ENCODE measurements around the gene MRAS.

DNA sequence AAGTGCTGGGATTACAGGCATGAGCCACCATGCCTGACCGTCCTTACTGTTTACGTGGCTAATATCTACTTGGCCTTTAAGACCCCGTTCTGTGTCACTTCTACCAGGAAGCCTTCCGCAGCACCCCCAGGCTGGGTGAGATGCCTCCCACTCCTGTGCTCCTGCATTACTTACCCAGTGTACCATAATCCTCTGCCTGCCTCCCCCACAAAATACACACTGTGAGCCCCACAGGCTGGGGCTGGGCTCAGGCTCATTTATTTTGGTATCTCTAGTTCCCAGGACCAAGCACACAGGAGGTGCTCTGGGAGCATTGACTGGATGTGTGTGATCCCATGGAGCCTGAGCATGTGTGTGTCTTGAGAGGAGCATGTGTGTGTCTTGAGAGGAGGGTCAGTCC is 14.9 kb downstream of the MRAS start:
- TF ChIP-seq, protein P1, sequence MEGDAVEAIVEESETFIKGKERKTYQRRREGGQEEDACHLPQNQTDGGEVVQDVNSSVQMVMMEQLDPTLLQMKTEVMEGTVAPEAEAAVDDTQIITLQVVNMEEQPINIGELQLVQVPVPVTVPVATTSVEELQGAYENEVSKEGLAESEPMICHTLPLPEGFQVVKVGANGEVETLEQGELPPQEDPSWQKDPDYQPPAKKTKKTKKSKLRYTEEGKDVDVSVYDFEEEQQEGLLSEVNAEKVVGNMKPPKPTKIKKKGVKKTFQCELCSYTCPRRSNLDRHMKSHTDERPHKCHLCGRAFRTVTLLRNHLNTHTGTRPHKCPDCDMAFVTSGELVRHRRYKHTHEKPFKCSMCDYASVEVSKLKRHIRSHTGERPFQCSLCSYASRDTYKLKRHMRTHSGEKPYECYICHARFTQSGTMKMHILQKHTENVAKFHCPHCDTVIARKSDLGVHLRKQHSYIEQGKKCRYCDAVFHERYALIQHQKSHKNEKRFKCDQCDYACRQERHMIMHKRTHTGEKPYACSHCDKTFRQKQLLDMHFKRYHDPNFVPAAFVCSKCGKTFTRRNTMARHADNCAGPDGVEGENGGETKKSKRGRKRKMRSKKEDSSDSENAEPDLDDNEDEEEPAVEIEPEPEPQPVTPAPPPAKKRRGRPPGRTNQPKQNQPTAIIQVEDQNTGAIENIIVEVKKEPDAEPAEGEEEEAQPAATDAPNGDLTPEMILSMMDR (IDR thresholded peaks at IDR 0.05) = no peak
- no peak for TF ChIP-seq POLR2A (IDR thresholded peaks at IDR 0.05; ENCODE audit: low read depth)

Measured in esophagus muscularis mucosa (tissue), 3 donors.